Panc1 (cell line): Measurements from ENCODE around the gene VRK3.

Experiments used
- CTCF ChIP-seq: fragments of 450-650 bp; IDR thresholded peaks from 2 replicates; pipeline ENCODE4 v1.5.1; 2017; ENCODE audit warnings: mild to moderate bottlenecking
- POLR2AphosphoS5 ChIP-seq: IDR thresholded peaks from 2 replicates; pipeline ENCODE4 v1.6.1; 2012; ENCODE audit warnings: mild to moderate bottlenecking, low read depth, low read length, moderate library complexity
- SIN3A ChIP-seq: IDR thresholded peaks from 2 replicates; pipeline ENCODE4 v1.6.1; 2012; ENCODE audit warnings: low read depth, mild to moderate bottlenecking, low read length, moderate library complexity, borderline replicate concordance; ENCODE audit not compliant: insufficient read depth
- TF ChIP-seq, protein P1 (sequence below), 2 experiments: IDR thresholded peaks; 2 replicates each; pipeline ENCODE4 v1.6.1; 2011 to 2012; ENCODE audit warnings: low read depth in 2 of 2, control low read depth in 1 of 2, low read length in 1 of 2, mild to moderate bottlenecking in 1 of 2, moderate library complexity in 1 of 2; ENCODE audit not compliant: insufficient read depth in 1 of 2

GRCh38 chr19:50061650-50062049, 36.5 kb upstream of the VRK3 start:
- no peak for TF ChIP-seq CTCF
- no peak for TF ChIP-seq POLR2AphosphoS5
- TF ChIP-seq, protein P1, sequence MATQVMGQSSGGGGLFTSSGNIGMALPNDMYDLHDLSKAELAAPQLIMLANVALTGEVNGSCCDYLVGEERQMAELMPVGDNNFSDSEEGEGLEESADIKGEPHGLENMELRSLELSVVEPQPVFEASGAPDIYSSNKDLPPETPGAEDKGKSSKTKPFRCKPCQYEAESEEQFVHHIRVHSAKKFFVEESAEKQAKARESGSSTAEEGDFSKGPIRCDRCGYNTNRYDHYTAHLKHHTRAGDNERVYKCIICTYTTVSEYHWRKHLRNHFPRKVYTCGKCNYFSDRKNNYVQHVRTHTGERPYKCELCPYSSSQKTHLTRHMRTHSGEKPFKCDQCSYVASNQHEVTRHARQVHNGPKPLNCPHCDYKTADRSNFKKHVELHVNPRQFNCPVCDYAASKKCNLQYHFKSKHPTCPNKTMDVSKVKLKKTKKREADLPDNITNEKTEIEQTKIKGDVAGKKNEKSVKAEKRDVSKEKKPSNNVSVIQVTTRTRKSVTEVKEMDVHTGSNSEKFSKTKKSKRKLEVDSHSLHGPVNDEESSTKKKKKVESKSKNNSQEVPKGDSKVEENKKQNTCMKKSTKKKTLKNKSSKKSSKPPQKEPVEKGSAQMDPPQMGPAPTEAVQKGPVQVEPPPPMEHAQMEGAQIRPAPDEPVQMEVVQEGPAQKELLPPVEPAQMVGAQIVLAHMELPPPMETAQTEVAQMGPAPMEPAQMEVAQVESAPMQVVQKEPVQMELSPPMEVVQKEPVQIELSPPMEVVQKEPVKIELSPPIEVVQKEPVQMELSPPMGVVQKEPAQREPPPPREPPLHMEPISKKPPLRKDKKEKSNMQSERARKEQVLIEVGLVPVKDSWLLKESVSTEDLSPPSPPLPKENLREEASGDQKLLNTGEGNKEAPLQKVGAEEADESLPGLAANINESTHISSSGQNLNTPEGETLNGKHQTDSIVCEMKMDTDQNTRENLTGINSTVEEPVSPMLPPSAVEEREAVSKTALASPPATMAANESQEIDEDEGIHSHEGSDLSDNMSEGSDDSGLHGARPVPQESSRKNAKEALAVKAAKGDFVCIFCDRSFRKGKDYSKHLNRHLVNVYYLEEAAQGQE (IDR thresholded peaks at IDR 0.05; ENCODE audit: insufficient read depth in 1 of 2, low read depth in 2 of 2, low read length in 1 of 2), result no peak
- TF ChIP-seq SIN3A, result no peak
